HepG2 (cell line): Measurements from ENCODE around the gene CBLC. TPM values are rescaled to one million over a fixed set of nuclear protein-coding genes. Genes with fewer than 3 reads are reported as not detected.

ENCODE experiments used
- AFF4 ChIP-seq: sonication (generic); formaldehyde crosslinking; IDR thresholded peaks from 2 replicates; pipeline ENCODE4 v1.4.0; 2020; ENCODE audit warnings: missing genetic modification reagents
- CREM ChIP-seq, 2 experiments: sonication (generic) in 1 of 2; formaldehyde crosslinking in 1 of 2; IDR thresholded peaks; 2 replicates each; pipeline versions ENCODE4 v1.4.0 to v1.6.1; 2016 to 2020; ENCODE audit warnings: antibody characterized with exemption in 1 of 2, mild to moderate bottlenecking in 1 of 2, missing genetic modification reagents in 1 of 2
- CSRNP2 ChIP-seq: sonication (generic); formaldehyde crosslinking; conservative IDR thresholded peaks from 2 replicates; pipeline ENCODE4 v1.8.0; 2022; ENCODE audit warnings: low read depth, missing genetic modification reagents
- MIER2 ChIP-seq: IDR thresholded peaks from 2 replicates; pipeline ENCODE4 v1.6.1; 2016; ENCODE audit warnings: missing biosample characterization, missing genetic modification reagents
- MXI1 ChIP-seq: IDR thresholded peaks from 3 replicates; pipeline ENCODE4 v1.6.1; 2012; ENCODE audit warnings: low read depth, low read length, inconsistent platforms, borderline replicate concordance
- NFKBIZ ChIP-seq: IDR thresholded peaks from 2 replicates; pipeline ENCODE4 v1.6.1; 2018; ENCODE audit warnings: missing genetic modification reagents, missing compliant biosample characterization
- SALL1 ChIP-seq: sonication (generic); formaldehyde crosslinking; IDR thresholded peaks from 2 replicates; pipeline ENCODE4 v1.8.0; 2022; ENCODE audit warnings: mild to moderate bottlenecking, missing genetic modification reagents
- SKIL ChIP-seq: sonication (generic); formaldehyde crosslinking; IDR thresholded peaks from 2 replicates; pipeline ENCODE4 v1.8.0; 2022; ENCODE audit warnings: missing genetic modification reagents, mild to moderate bottlenecking, moderate library complexity, borderline replicate concordance
- SMYD3 ChIP-seq: sonication (generic); formaldehyde crosslinking; IDR thresholded peaks from 2 replicates; pipeline ENCODE4 v1.8.1; 2023; ENCODE audit warnings: mild to moderate bottlenecking, missing genetic modification reagents
- SRF ChIP-seq: IDR thresholded peaks from 2 replicates; pipeline ENCODE4 v1.6.1; 2011; ENCODE audit warnings: mild to moderate bottlenecking, low read depth, low read length, moderate library complexity
- THRA ChIP-seq: sonication (generic); formaldehyde crosslinking; IDR thresholded peaks from 2 replicates; pipeline ENCODE4 v1.4.0; 2020; ENCODE audit warnings: missing genetic modification reagents, borderline replicate concordance
- TRAFD1 ChIP-seq: sonication (generic); formaldehyde crosslinking; IDR thresholded peaks from 2 replicates; pipeline ENCODE4 v1.5.1; 2020; ENCODE audit warnings: missing genetic modification reagents, mild to moderate bottlenecking, borderline replicate concordance
- ZNF234 ChIP-seq: sonication (generic); formaldehyde crosslinking; conservative IDR thresholded peaks from 2 replicates; pipeline ENCODE4 v1.5.1; 2020; ENCODE audit warnings: mild to moderate bottlenecking, missing genetic modification reagents
- ZNF263 ChIP-seq: sonication (generic); formaldehyde crosslinking; IDR thresholded peaks from 2 replicates; pipeline ENCODE4 v1.4.0; 2020; ENCODE audit warnings: missing genetic modification reagents
- ZNF430 ChIP-seq: sonication (generic); formaldehyde crosslinking; IDR thresholded peaks from 2 replicates; pipeline ENCODE4 v1.9.0; 2021; ENCODE audit warnings: mild to moderate bottlenecking, missing genetic modification reagents
- ZNF75D ChIP-seq: sonication (generic); formaldehyde crosslinking; IDR thresholded peaks from 2 replicates; pipeline ENCODE4 v1.8.1; 2023; ENCODE audit warnings: missing genetic modification reagents, mild to moderate bottlenecking, borderline replicate concordance
- ZSCAN9 ChIP-seq: IDR thresholded peaks from 2 replicates; pipeline ENCODE4 v1.6.1; 2016; ENCODE audit warnings: borderline replicate concordance
- polyA plus RNA-seq, 8 experiments: library from polyadenylated mRNA; depleted of rRNA in 3 of 8; stranded (reverse) in 7 of 8; unstranded in 1 of 8; fragments of >200 nt; fragmentation: Illumina TruSeq in 4 of 8; extraction: Trizol in 4 of 8; gene quantifications; 2 replicates each; pipeline versions ENCODE4 v1.2.1 to v1.2.3, GENCODE V29; 2011 to 2016; ENCODE audit warnings: low read depth in 4 of 8, missing spikeins in 1 of 8, mixed read lengths in 1 of 8; ENCODE audit not compliant: insufficient read depth in 1 of 8
- total RNA-seq, 5 experiments: library from RNA; depleted of rRNA; stranded (reverse); fragments of >200 nt; fragmentation: Illumina TruSeq; extraction: Trizol; gene quantifications; 2 replicates each; pipeline ENCODE4 v1.2.3, GENCODE V29; 2016; ENCODE audit warnings: low read depth in 1 of 5

The CBLC gene
- total and polyA plus RNA-seq, 2 of the 13 experiments (the other 11 are each of a cell fraction or from before 2014, with no cell fraction given) = 1.8 to 2.6 TPM

GRCh38 chr19:44738603-44739558 is 38.8 kb upstream of the CBLC start (continued):
- TF ChIP-seq THRA (peak; percentile 48; the same call in 1 of the 2 replicates), CREM (IDR thresholded peaks at IDR 0.05) (no peak), CREM (CRISPR knock-in tag; IDR thresholded peaks at IDR 0.05) (no peak), ZSCAN9 (no peak), ZNF75D (no peak), SALL1 (CRISPR knock-in tag) (0 out of 2 replicates have a peak, but pooled peaks have one; percentile 49), AFF4 (no peak), MIER2 (CRISPR knock-in tag) (no peak), ZNF430 (CRISPR knock-in tag) (no peak), CSRNP2 (CRISPR knock-in tag) (no peak), SMYD3 (no peak), NFKBIZ (CRISPR knock-in tag) (no peak), SRF (no peak), MXI1 (peak; percentile 27; the same call in 1 of the 3 replicates), ZNF234 (CRISPR knock-in tag) (no peak), SKIL (CRISPR knock-in tag) (no peak), TRAFD1 (CRISPR knock-in tag) (no peak), ZNF263 (CRISPR knock-in tag) (peak; percentile 53; the same call in 1 of the 2 replicates)
